ENCODE results near the gene FOXR1. TPM values are rescaled to one million over a fixed set of nuclear protein-coding genes. Genes with fewer than 3 reads are reported as not detected.
"Not testable (repeated sequence)": the region's sequence is repeated elsewhere in the genome, so short reads cannot be mapped to it uniquely, and the experiment has no call there.

Gene FOXR1
- total and polyA plus RNA-seq, 2 donors (not counting 3 experiments of a cell fraction or from before 2014, with no cell fraction given) = not detected

DNA sequence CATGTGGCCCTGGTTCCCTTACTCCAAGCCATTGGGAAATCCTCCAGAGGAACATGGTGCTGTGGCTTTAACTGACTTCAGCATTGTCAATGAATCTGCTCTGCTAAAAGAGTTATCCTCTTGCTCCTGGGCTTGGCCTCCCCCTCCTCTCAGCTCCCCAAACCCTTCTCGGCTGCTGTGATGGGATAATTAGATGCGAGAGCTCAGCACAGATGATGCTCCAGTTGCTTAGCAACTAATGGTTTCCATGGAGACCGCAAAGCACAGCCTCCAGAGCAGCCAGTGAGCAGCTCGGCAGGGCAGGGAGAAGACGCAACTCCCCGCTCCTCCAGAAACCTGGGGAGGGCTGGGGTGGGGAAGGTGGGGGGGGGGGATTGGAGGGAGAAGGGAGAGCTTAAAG is 18.3 kb upstream of the FOXR1 start:
- Histone ChIP-seq H3K27me3 (ENCODE audit: control insufficient read depth in 2 of 2, insufficient read depth in 2 of 2, low read length in 2 of 2) (peaks cover 3 to 7% of the 10 kb centered on the region in 2 experiments), H3K4me1 (ENCODE audit: control insufficient read depth, extremely low read depth, insufficient read depth, low read length) (no peaks in the 10 kb centered on the region), H3K4me3 (replicated peaks in 1 of 3; ENCODE audit: insufficient read depth in 1 of 3, low read depth in 1 of 3, low read length in 3 of 3) (no peak overlapping the region), H3K9me3 (replicated peaks; ENCODE audit: control insufficient read depth, insufficient read depth, low read length) (no peaks in the 10 kb centered on the region), H3K4me2 (ENCODE audit: insufficient read depth, low read length) (no peak overlapping the region), H3K9me1 (replicated peaks; ENCODE audit: control insufficient read depth, extremely low read depth, insufficient read depth, low read length) (no peaks in the 10 kb centered on the region), H4K20me1 (replicated peaks; ENCODE audit: control insufficient read depth, extremely low read depth, insufficient read depth, low read length) (no peaks in the 10 kb centered on the region), H3K36me3 (ENCODE audit: control insufficient read depth in 2 of 2, extremely low read depth in 1 of 2, insufficient read depth in 2 of 2, low read length in 2 of 2) (no peaks in the 10 kb centered on the region), H3K9ac (replicated peaks; ENCODE audit: extremely low read depth, insufficient read depth, low read length) (no peak overlapping the region), H3K79me2 (ENCODE audit: control insufficient read depth, insufficient read depth, low read length) (no peaks in the 10 kb centered on the region), H2AFZ (ENCODE audit: low read depth, low read length) (no peak overlapping the region), H3K27ac (ENCODE audit: insufficient read depth, low read depth, low read length) (no peak overlapping the region)
- POLR2A ChIA-PET = no interaction called here
- no peak for FAIRE-seq
- BruUV-seq (replicated peaks) = no TSS peak
- CTCF ChIA-PET = interaction anchor here (1.0 to 2.5 kb wide), 2 partner anchors 259 to 264 kb away, joined by 3 to 13 read pairs; no protein-coding TSS in a partner anchor
- intact Hi-C loops (cut with micrococcal nuclease) = no loop called here
- DNase-seq (ENCODE audit: low read depth, low spot score) = no peak
- dilution Hi-C loops (cut with MboI; ENCODE audit: extremely low pct_ligation_motif_present, low sequenced_read_pairs) = no loop called here
- TF ChIP-seq MAX (IDR thresholded peaks at IDR 0.05; ENCODE audit: insufficient read depth, insufficient read length) (no peak), MYC (IDR thresholded peaks at IDR 0.05; ENCODE audit: low read depth, low read length) (no peak), GATA2 (IDR thresholded peaks at IDR 0.05; ENCODE audit: insufficient read depth, insufficient read length, low read depth, low read length) (no peak), JUN (IDR thresholded peaks at IDR 0.05; ENCODE audit: borderline replicate concordance, insufficient read depth, insufficient read length, low read depth) (no peak), CTCF (IDR thresholded peaks at IDR 0.05; ENCODE audit: extremely low read depth in 1 of 2, insufficient read depth in 1 of 2, low read depth in 1 of 2, low read length in 2 of 2) (no peak)

DNA sequence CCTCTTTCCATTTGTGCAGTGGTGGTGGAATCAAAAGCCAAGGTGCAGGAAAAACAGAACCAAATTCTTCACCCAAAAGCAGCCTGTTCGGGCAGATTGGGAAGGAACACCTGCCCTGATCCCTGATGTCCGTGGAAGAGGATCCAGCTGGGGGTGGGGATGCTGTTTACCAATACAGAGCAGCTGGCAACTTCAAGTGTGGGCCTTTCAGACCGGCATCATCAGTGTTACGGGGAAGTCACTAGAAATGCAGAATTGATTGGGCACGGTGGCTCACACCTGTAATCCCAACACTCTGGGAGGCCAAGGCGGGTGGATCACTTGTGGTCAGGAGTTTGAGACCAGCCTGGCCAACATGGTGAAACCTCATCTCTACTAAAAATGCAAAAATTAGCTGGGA is 17.6 kb upstream of the FOXR1 start:
- H3K4me2 ChIP-seq (ENCODE audit: insufficient read depth, low read length); DNase-seq (ENCODE audit: low read depth, low spot score); H3K9me3 ChIP-seq (replicated peaks; ENCODE audit: control insufficient read depth, insufficient read depth, low read length); FAIRE-seq; H3K4me1 ChIP-seq (ENCODE audit: control insufficient read depth, extremely low read depth, insufficient read depth, low read length); H4K20me1 ChIP-seq (replicated peaks; ENCODE audit: control insufficient read depth, extremely low read depth, insufficient read depth, low read length); POLR2A ChIA-PET; H2AFZ ChIP-seq (ENCODE audit: low read depth, low read length); BruUV-seq (replicated peaks); intact Hi-C loops (cut with micrococcal nuclease); H3K9me1 ChIP-seq (replicated peaks; ENCODE audit: control insufficient read depth, extremely low read depth, insufficient read depth, low read length); H3K27me3 ChIP-seq (ENCODE audit: control insufficient read depth in 2 of 2, insufficient read depth in 2 of 2, low read length in 2 of 2); H3K27ac ChIP-seq (ENCODE audit: insufficient read depth, low read depth, low read length); H3K9ac ChIP-seq (replicated peaks; ENCODE audit: extremely low read depth, insufficient read depth, low read length); H3K79me2 ChIP-seq (ENCODE audit: control insufficient read depth, insufficient read depth, low read length); H3K4me3 ChIP-seq (replicated peaks in 1 of 3; ENCODE audit: insufficient read depth in 1 of 3, low read depth in 1 of 3, low read length in 3 of 3); dilution Hi-C loops (cut with MboI; ENCODE audit: extremely low pct_ligation_motif_present, low sequenced_read_pairs); H3K36me3 ChIP-seq (ENCODE audit: control insufficient read depth in 2 of 2, extremely low read depth in 1 of 2, insufficient read depth in 2 of 2, low read length in 2 of 2): not testable (repeated sequence)
- CTCF ChIA-PET = interaction anchor here (1.0 to 2.5 kb wide), 3 partner anchors 48 to 264 kb away, joined by 3 to 13 read pairs (median 6); no protein-coding TSS in a partner anchor

All from endothelial cell of umbilical vein (primary cell).